Measurements from ENCODE around the gene ATXN2. TPM values are rescaled to one million over a fixed set of nuclear protein-coding genes. Genes with fewer than 3 reads are reported as not detected.

ATXN2 gene
- total RNA-seq, 1 donor from 2014 or later = 42.8 TPM

GRCh38 chr12:111414711-111415252, 184.3 kb downstream of the ATXN2 start:
- no peak overlapping the region for H3K9ac ChIP-seq (ENCODE audit: low read depth in 1 of 3, low read length in 3 of 3)
- H3K36me3 ChIP-seq (ENCODE audit: control insufficient read depth in 3 of 3, insufficient read depth in 3 of 3, low read length in 3 of 3) = peaks cover 7 to 9% (median 8%) of the 10 kb centered on the region in 3 donors
- H3K9me3 ChIP-seq (ENCODE audit: control insufficient read depth in 3 of 3, low read length in 3 of 3) = no peaks in the 10 kb centered on the region
- H3K4me3 ChIP-seq (ENCODE audit: low read length in 3 of 3) = no peak overlapping the region
- H3K27ac ChIP-seq (ENCODE audit: low read depth, low read length) = peak overlapping the region; percentile 60
- H3K27me3 ChIP-seq (ENCODE audit: control insufficient read depth in 3 of 3, insufficient read depth in 3 of 3, low read length in 3 of 3) = no peaks in the 10 kb centered on the region
- peaks cover 25 to 47% (median 44%) of the 10 kb centered on the region in 3 donors for H3K4me1 ChIP-seq (ENCODE audit: control insufficient read depth in 3 of 3, insufficient read depth in 3 of 3, low read length in 3 of 3)

DNA sequence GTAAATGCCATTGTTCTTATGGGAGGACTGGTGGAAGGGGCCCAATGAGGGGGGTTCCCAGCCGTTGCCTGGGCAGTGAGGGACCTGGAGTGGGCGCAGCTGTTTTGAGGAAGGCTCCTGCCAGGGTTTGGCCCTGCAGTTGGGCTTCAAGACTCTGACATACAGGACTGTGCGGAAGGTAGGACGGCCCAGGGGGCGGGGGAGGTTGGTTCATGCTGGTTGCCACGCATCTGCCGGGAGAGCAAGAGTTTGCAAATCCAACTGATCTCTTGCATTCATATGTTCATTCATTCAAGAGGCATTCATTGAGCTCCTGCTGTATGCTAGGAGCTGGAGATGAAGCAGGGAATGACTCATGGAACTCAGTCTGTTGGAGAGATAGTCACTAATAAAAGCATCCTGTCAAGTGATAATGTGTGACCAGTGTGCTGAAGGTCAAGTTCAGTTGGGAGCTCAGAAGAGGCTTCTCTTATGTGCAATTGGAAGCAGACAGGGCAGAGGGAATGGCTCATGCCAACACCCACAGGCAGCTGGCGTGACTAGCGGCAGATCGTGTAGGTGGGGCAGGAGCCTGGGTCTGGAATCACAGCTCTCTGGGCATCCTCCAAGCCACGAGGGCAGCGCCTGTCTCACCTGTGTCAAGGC, 185.6 kb downstream of the ATXN2 start:
- H3K4me1 ChIP-seq (ENCODE audit: control insufficient read depth in 3 of 3, insufficient read depth in 3 of 3, low read length in 3 of 3) = peaks cover 32 to 58% (median 56%) of the 10 kb centered on the region in 3 donors
- peaks cover 0 to under 1% (median under 1%) of the 10 kb centered on the region in 3 donors for H3K36me3 ChIP-seq (ENCODE audit: control insufficient read depth in 3 of 3, insufficient read depth in 3 of 3, low read length in 3 of 3)
- H3K27me3 ChIP-seq (ENCODE audit: control insufficient read depth in 3 of 3, insufficient read depth in 3 of 3, low read length in 3 of 3) = no peaks in the 10 kb centered on the region
- H3K9ac ChIP-seq (ENCODE audit: low read depth in 1 of 3, low read length in 3 of 3) = peak overlapping the region in 1 of 3 donors; percentile 62
- H3K27ac ChIP-seq (ENCODE audit: low read depth, low read length) = peak overlapping the region; percentile 60
- no peak overlapping the region for H3K4me3 ChIP-seq (ENCODE audit: low read length in 3 of 3)
- H3K9me3 ChIP-seq (ENCODE audit: control insufficient read depth in 3 of 3, low read length in 3 of 3) = no peaks in the 10 kb centered on the region

GRCh38 chr12:111412830-111413441, 186.2 kb downstream of the ATXN2 start:
- no peaks in the 10 kb centered on the region for H3K36me3 ChIP-seq (ENCODE audit: control insufficient read depth in 3 of 3, insufficient read depth in 3 of 3, low read length in 3 of 3)
- H3K9me3 ChIP-seq (ENCODE audit: control insufficient read depth in 3 of 3, low read length in 3 of 3) = no peaks in the 10 kb centered on the region
- peak overlapping the region; percentile 64 for H3K27ac ChIP-seq (ENCODE audit: low read depth, low read length)
- no peaks in the 10 kb centered on the region for H3K27me3 ChIP-seq (ENCODE audit: control insufficient read depth in 3 of 3, insufficient read depth in 3 of 3, low read length in 3 of 3)
- H3K4me3 ChIP-seq (ENCODE audit: low read length in 3 of 3) = no peak overlapping the region
- peak overlapping the region in 1 of 3 donors; percentile 62 for H3K9ac ChIP-seq (ENCODE audit: low read depth in 1 of 3, low read length in 3 of 3)
- peaks cover 36 to 63% (median 63%) of the 10 kb centered on the region in 3 donors for H3K4me1 ChIP-seq (ENCODE audit: control insufficient read depth in 3 of 3, insufficient read depth in 3 of 3, low read length in 3 of 3)

DNA sequence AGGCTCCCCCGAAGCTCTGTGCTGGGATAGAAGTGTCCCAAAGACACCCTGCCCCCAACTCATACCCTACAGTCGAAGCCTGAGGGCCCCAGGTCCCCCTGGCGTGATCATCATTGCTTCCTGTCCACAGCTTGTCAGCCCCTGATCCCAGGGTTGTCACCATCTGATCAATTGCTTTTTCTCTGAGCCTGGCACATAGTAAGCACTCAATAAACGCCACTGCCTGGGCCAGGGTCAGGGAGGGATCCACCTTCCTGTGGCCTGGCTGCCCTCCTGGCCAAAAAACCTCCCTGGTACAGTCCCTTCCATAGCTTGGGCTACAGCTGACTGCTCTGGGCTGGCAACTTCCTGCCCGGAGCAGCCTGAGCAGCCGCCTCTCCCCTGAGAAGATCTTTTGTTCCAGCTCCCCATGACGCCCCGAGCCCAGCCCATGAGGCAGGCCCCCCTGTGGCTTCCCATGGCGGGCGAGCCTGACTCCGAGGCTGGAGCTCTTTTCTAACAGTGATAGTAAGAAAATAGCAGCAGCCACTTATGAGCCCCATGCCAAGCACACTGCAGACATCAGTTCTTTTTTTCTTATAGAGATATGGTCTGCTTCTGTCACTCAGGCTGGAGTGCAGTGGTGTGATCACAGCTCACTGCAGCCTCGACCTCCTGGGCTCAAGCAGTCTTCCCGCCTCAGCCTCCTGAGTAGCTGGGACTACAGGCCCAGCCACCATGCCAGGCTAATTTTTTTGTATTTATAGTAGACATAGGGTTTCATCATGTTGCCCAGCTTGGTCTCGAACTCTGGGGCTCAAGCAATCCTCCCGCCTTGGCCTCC, 186.9 kb downstream of the ATXN2 start:
- Histone ChIP-seq H3K27ac (ENCODE audit: low read depth, low read length) (peak overlapping the region; percentile 64), H3K9me3 (ENCODE audit: control insufficient read depth in 3 of 3, low read length in 3 of 3) (no peaks in the 10 kb centered on the region), H3K4me3 (ENCODE audit: low read length in 3 of 3) (peak overlapping the region in 1 of 3 donors; percentile 0), H3K36me3 (ENCODE audit: control insufficient read depth in 3 of 3, insufficient read depth in 3 of 3, low read length in 3 of 3) (no peaks in the 10 kb centered on the region), H3K27me3 (ENCODE audit: control insufficient read depth in 3 of 3, insufficient read depth in 3 of 3, low read length in 3 of 3) (no peaks in the 10 kb centered on the region), H3K9ac (ENCODE audit: low read depth in 1 of 3, low read length in 3 of 3) (peak overlapping the region in 1 of 3 donors; percentile 62), H3K4me1 (ENCODE audit: control insufficient read depth in 3 of 3, insufficient read depth in 3 of 3, low read length in 3 of 3) (peaks cover 43 to 70% (median 70%) of the 10 kb centered on the region in 3 donors)

DNA sequence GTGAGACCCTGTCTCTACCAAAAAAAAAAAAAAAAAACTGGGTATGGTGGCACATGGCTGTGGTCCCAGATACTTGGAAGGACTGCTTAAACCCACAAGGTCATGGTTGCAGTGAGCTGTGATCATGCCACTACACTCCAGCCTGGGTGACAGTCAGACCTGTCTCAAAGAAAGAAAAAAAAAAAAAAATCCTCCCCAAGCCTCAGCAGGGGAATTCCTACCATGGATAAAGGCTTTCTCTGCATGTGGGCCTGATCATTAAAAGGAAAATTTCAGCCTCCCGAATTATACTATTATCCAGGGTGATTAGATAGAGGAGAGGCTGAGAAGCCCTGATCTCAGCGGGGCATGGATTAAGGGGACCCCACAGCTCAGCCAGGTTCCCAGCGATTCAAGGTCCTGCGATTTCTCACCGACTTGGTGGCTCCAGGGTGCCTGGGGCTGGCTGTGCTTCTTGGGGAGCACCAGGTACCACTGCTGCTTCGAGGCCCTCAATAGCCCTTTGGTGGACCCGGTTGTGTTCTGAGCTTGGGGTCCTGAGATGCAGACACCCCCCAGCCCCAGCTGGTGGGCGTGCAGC, 187.8 kb downstream of the ATXN2 start:
- H3K4me1 ChIP-seq (ENCODE audit: control insufficient read depth in 3 of 3, insufficient read depth in 3 of 3, low read length in 3 of 3) = peaks cover 51 to 79% (median 79%) of the 10 kb centered on the region in 3 donors
- H3K9ac ChIP-seq (ENCODE audit: low read depth in 1 of 3, low read length in 3 of 3) = peak overlapping the region in 1 of 3 donors; percentile 62
- peak overlapping the region; percentile 64 for H3K27ac ChIP-seq (ENCODE audit: low read depth, low read length)
- H3K4me3 ChIP-seq (ENCODE audit: low read length in 3 of 3) = no peak overlapping the region
- H3K27me3 ChIP-seq (ENCODE audit: control insufficient read depth in 3 of 3, insufficient read depth in 3 of 3, low read length in 3 of 3) = no peaks in the 10 kb centered on the region
- no peaks in the 10 kb centered on the region for H3K9me3 ChIP-seq (ENCODE audit: control insufficient read depth in 3 of 3, low read length in 3 of 3)
- no peaks in the 10 kb centered on the region for H3K36me3 ChIP-seq (ENCODE audit: control insufficient read depth in 3 of 3, insufficient read depth in 3 of 3, low read length in 3 of 3)

GRCh38 chr12:111410431-111411184, 188.5 kb downstream of the ATXN2 start:
- peak overlapping the region in 2 of 3 donors; percentile 21 to 62 for H3K9ac ChIP-seq (ENCODE audit: low read depth in 1 of 3, low read length in 3 of 3)
- H3K4me1 ChIP-seq (ENCODE audit: control insufficient read depth in 3 of 3, insufficient read depth in 3 of 3, low read length in 3 of 3) = peaks cover 51 to 81% (median 80%) of the 10 kb centered on the region in 3 donors
- no peaks in the 10 kb centered on the region for H3K9me3 ChIP-seq (ENCODE audit: control insufficient read depth in 3 of 3, low read length in 3 of 3)
- H3K27me3 ChIP-seq (ENCODE audit: control insufficient read depth in 3 of 3, insufficient read depth in 3 of 3, low read length in 3 of 3) = no peaks in the 10 kb centered on the region
- H3K27ac ChIP-seq (ENCODE audit: low read depth, low read length) = peak overlapping the region; percentile 42
- no peaks in the 10 kb centered on the region for H3K36me3 ChIP-seq (ENCODE audit: control insufficient read depth in 3 of 3, insufficient read depth in 3 of 3, low read length in 3 of 3)
- H3K4me3 ChIP-seq (ENCODE audit: low read length in 3 of 3) = peak overlapping the region in 1 of 3 donors; percentile 58

- H3K4me3 ChIP-seq (ENCODE audit: low read length in 3 of 3) = peak overlapping the region in 2 of 3 donors; percentile 34 to 58
- peak overlapping the region; percentile 42 for H3K27ac ChIP-seq (ENCODE audit: low read depth, low read length)
- peaks cover 51 to 83% (median 82%) of the 10 kb centered on the region in 3 donors for H3K4me1 ChIP-seq (ENCODE audit: control insufficient read depth in 3 of 3, insufficient read depth in 3 of 3, low read length in 3 of 3)
- no peaks in the 10 kb centered on the region for H3K36me3 ChIP-seq (ENCODE audit: control insufficient read depth in 3 of 3, insufficient read depth in 3 of 3, low read length in 3 of 3)
- no peaks in the 10 kb centered on the region for H3K27me3 ChIP-seq (ENCODE audit: control insufficient read depth in 3 of 3, insufficient read depth in 3 of 3, low read length in 3 of 3)
- no peaks in the 10 kb centered on the region for H3K9me3 ChIP-seq (ENCODE audit: control insufficient read depth in 3 of 3, low read length in 3 of 3)
- H3K9ac ChIP-seq (ENCODE audit: low read depth in 1 of 3, low read length in 3 of 3) = peak overlapping the region; percentile 33 to 62 (median 45)
Observed at GRCh38 chr12:111409780-111410430, 189.2 kb downstream of the ATXN2 start.

GRCh38 chr12:111409403-111409779, 189.7 kb downstream of the ATXN2 start:
- Histone ChIP-seq H3K27me3 (ENCODE audit: control insufficient read depth in 3 of 3, insufficient read depth in 3 of 3, low read length in 3 of 3) (no peaks in the 10 kb centered on the region), H3K4me3 (ENCODE audit: low read length in 3 of 3) (peak overlapping the region in 2 of 3 donors; percentile 34 to 49), H3K9ac (ENCODE audit: low read depth in 1 of 3, low read length in 3 of 3) (peak overlapping the region in 2 of 3 donors; percentile 33 to 62), H3K9me3 (ENCODE audit: control insufficient read depth in 3 of 3, low read length in 3 of 3) (no peaks in the 10 kb centered on the region), H3K36me3 (ENCODE audit: control insufficient read depth in 3 of 3, insufficient read depth in 3 of 3, low read length in 3 of 3) (no peaks in the 10 kb centered on the region), H3K27ac (ENCODE audit: low read depth, low read length) (peak overlapping the region; percentile 42), H3K4me1 (ENCODE audit: control insufficient read depth in 3 of 3, insufficient read depth in 3 of 3, low read length in 3 of 3) (peaks cover 51 to 85% (median 82%) of the 10 kb centered on the region in 3 donors)
